GM23338 (cell line): ENCODE measurements around the gene ITGA1. TPM values are rescaled to one million over a fixed set of nuclear protein-coding genes. Genes with fewer than 3 reads are reported as not detected.
"Not testable (repeated sequence)": the region's sequence is repeated elsewhere in the genome, so short reads cannot be mapped to it uniquely, and the experiment has no call there.

Experiments
- ATAC-seq: fragments of 200-7000 bp; cut with Tn5 transposase; 3 replicates; pipeline ENCODE4 v1.9.1; 2020
- DNase-seq: peaks from one replicate; pipeline ENCODE4 v3.0.0-alpha.2; 2015; ENCODE audit warnings: low spot score
- H2AFZ ChIP-seq: fragments of 200-600 bp; sonication (generic); 2 replicates; pipeline ENCODE4 v1.8.0; 2016; ENCODE audit warnings: antibody characterized with exemption, mild to moderate bottlenecking, moderate library complexity
- H3F3A ChIP-seq: fragments of 200-600 bp; sonication (generic); replicated peaks from 2 replicates; pipeline ENCODE4 v1.8.0; 2017; ENCODE audit warnings: antibody characterized with exemption, mixed run types, low read depth
- H3K27ac ChIP-seq: fragments of 200-600 bp; sonication (generic); 2 replicates; pipeline ENCODE4 v1.6.1; 2016; ENCODE audit warnings: low read depth
- H3K27me3 ChIP-seq: fragments of 200-600 bp; sonication (generic); 2 replicates; pipeline ENCODE4 v1.8.0; 2016; ENCODE audit warnings: mild to moderate bottlenecking, mixed run types, moderate library complexity; ENCODE audit not compliant: insufficient read depth
- H3K36me3 ChIP-seq: fragments of 200-600 bp; sonication (generic); 2 replicates; pipeline ENCODE4 v1.8.0; 2016; ENCODE audit warnings: mild to moderate bottlenecking; ENCODE audit not compliant: insufficient read depth
- H3K4me1 ChIP-seq: fragments of 200-600 bp; sonication (generic); 2 replicates; pipeline ENCODE4 v1.8.0; 2016; ENCODE audit warnings: mild to moderate bottlenecking, moderate library complexity; ENCODE audit not compliant: insufficient read depth
- H3K4me2 ChIP-seq: fragments of 200-600 bp; sonication (generic); 2 replicates; pipeline ENCODE4 v1.7.1; 2017; ENCODE audit warnings: mixed run types
- H3K4me3 ChIP-seq: fragments of 200-600 bp; sonication (generic); 2 replicates; pipeline ENCODE4 v1.6.1; 2016; ENCODE audit warnings: mixed run types
- H3K79me2 ChIP-seq: fragments of 200-600 bp; sonication (generic); replicated peaks from 2 replicates; pipeline ENCODE4 v1.8.0; 2017; ENCODE audit warnings: mild to moderate bottlenecking; ENCODE audit not compliant: insufficient read depth
- H3K9me2 ChIP-seq: fragments of 200-600 bp; sonication (generic); 2 replicates; pipeline ENCODE4 v1.8.0; 2017; ENCODE audit not compliant: insufficient read depth
- H4K20me1 ChIP-seq: fragments of 200-600 bp; sonication (generic); replicated peaks from 2 replicates; pipeline ENCODE4 v1.8.0; 2017; ENCODE audit warnings: mild to moderate bottlenecking; ENCODE audit not compliant: insufficient read depth
- H3K27ac Mint-ChIP-seq: 2 replicates; pipeline ENCODE4 v1.8.0; 2020; ENCODE audit warnings: inconsistent platforms, mild to moderate bottlenecking, moderate library complexity, mixed read lengths
- H3K27me3 Mint-ChIP-seq: 3 replicates; pipeline ENCODE4 v1.8.0; 2022; ENCODE audit warnings: low read depth, mild to moderate bottlenecking, moderate library complexity, mixed read lengths, inconsistent platforms; ENCODE audit not compliant: insufficient read depth, poor library complexity
- H3K36me3 Mint-ChIP-seq: 3 replicates; pipeline ENCODE4 v1.8.0; 2021; ENCODE audit warnings: low read depth, mild to moderate bottlenecking, inconsistent platforms, moderate library complexity, mixed read lengths
- H3K4me1 Mint-ChIP-seq: 3 replicates; pipeline ENCODE4 v1.8.0; 2020; ENCODE audit warnings: mild to moderate bottlenecking, inconsistent platforms, mixed read lengths
- H3K4me3 Mint-ChIP-seq: 3 replicates; pipeline ENCODE4 v1.8.0; 2021; ENCODE audit warnings: moderate library complexity, mild to moderate bottlenecking, inconsistent platforms, mixed read lengths
- H3K9me3 Mint-ChIP-seq: 3 replicates; pipeline ENCODE4 v1.8.0; 2020; ENCODE audit warnings: moderate library complexity, mild to moderate bottlenecking, inconsistent platforms, mixed read lengths
- CREB1 ChIP-seq: fragments of 250-450 bp; sonication (Bioruptor Pico); IDR thresholded peaks from 2 replicates; pipeline ENCODE4 v1.5.0; 2020; ENCODE audit warnings: low read depth, mild to moderate bottlenecking, moderate library complexity
- EZH2 ChIP-seq: fragments of 200-600 bp; sonication (generic); IDR thresholded peaks from one replicate; pipeline ENCODE4 v1.8.0; 2017; ENCODE audit warnings: antibody characterized with exemption, mild to moderate bottlenecking, low read depth; ENCODE audit not compliant: unreplicated experiment
- JUNB ChIP-seq: IDR thresholded peaks from one replicate; pipeline ENCODE4 v1.6.1; 2016; ENCODE audit warnings: antibody characterized with exemption; ENCODE audit not compliant: unreplicated experiment
- NANOG ChIP-seq: IDR thresholded peaks from 2 replicates; pipeline ENCODE4 v1.6.1; 2016; ENCODE audit warnings: antibody characterized with exemption, borderline replicate concordance
- POLR2AphosphoS5 ChIP-seq: IDR thresholded peaks from 2 replicates; pipeline ENCODE4 v1.6.1; 2016; ENCODE audit warnings: antibody characterized with exemption, low read depth
- REST ChIP-seq: IDR thresholded peaks from one replicate; pipeline ENCODE4 v1.6.1; 2018; ENCODE audit warnings: antibody characterized with exemption; ENCODE audit not compliant: unreplicated experiment
- STAT1 ChIP-seq: IDR thresholded peaks from one replicate; pipeline ENCODE4 v1.6.1; 2016; ENCODE audit warnings: antibody characterized with exemption; ENCODE audit not compliant: unreplicated experiment
- ZNF114 ChIP-seq: fragments of 250-450 bp; sonication (Bioruptor Pico); IDR thresholded peaks from 2 replicates; pipeline ENCODE4 v1.5.0; 2020; ENCODE audit warnings: mild to moderate bottlenecking, moderate library complexity
- ZNF331 ChIP-seq: fragments of 250-450 bp; sonication (Bioruptor Pico); IDR thresholded peaks from 2 replicates; pipeline ENCODE4 v1.5.0; 2020; ENCODE audit warnings: low read depth, mild to moderate bottlenecking, moderate library complexity
- polyA plus RNA-seq: library from polyadenylated mRNA; unstranded; fragments of >200 nt; fragmentation: Nextera tagmentation; extraction: Ambion mirVana; gene quantifications from 2 replicates; pipeline ENCODE4 v1.2.1, GENCODE V29; 2016
- total RNA-seq: library from RNA; depleted of rRNA; stranded (reverse); fragments of >200 nt; shearing (Covaris generic); gene quantifications from 2 replicates; pipeline ENCODE4 v1.2.3, GENCODE V29; 2014
- TF ChIP-seq, protein P1 (sequence below): fragments of 250-450 bp; sonication (Bioruptor Pico); IDR thresholded peaks from 2 replicates; pipeline ENCODE4 v1.5.0; 2020; ENCODE audit warnings: mild to moderate bottlenecking, moderate library complexity
- TF ChIP-seq, protein P2 (sequence below): IDR thresholded peaks from 2 replicates; pipeline ENCODE4 v1.6.1; 2016; ENCODE audit warnings: antibody characterized with exemption

Gene ITGA1
- total and polyA plus RNA-seq, 2 experiments from 2014 or later, result 1.8 to 4.9 TPM

DNA sequence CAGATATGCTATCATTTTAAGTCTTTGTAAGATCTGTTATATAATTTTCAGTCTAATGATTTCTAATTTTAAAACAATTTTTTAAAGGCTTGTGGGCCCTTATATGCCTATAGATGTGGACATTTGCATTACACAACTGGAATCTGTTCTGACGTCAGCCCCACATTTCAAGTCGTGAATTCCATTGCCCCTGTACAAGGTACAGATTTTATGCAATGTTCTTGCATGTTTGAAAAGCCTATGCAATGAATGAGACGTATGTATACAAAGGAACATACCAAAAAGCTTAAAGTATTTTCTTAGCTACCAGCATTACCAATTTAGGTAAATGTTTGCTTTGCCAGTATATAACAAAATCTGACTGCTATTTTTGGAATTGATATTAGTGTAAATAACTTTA is 77.2 kb downstream of the ITGA1 start (continued):
- TF ChIP-seq, protein P1, sequence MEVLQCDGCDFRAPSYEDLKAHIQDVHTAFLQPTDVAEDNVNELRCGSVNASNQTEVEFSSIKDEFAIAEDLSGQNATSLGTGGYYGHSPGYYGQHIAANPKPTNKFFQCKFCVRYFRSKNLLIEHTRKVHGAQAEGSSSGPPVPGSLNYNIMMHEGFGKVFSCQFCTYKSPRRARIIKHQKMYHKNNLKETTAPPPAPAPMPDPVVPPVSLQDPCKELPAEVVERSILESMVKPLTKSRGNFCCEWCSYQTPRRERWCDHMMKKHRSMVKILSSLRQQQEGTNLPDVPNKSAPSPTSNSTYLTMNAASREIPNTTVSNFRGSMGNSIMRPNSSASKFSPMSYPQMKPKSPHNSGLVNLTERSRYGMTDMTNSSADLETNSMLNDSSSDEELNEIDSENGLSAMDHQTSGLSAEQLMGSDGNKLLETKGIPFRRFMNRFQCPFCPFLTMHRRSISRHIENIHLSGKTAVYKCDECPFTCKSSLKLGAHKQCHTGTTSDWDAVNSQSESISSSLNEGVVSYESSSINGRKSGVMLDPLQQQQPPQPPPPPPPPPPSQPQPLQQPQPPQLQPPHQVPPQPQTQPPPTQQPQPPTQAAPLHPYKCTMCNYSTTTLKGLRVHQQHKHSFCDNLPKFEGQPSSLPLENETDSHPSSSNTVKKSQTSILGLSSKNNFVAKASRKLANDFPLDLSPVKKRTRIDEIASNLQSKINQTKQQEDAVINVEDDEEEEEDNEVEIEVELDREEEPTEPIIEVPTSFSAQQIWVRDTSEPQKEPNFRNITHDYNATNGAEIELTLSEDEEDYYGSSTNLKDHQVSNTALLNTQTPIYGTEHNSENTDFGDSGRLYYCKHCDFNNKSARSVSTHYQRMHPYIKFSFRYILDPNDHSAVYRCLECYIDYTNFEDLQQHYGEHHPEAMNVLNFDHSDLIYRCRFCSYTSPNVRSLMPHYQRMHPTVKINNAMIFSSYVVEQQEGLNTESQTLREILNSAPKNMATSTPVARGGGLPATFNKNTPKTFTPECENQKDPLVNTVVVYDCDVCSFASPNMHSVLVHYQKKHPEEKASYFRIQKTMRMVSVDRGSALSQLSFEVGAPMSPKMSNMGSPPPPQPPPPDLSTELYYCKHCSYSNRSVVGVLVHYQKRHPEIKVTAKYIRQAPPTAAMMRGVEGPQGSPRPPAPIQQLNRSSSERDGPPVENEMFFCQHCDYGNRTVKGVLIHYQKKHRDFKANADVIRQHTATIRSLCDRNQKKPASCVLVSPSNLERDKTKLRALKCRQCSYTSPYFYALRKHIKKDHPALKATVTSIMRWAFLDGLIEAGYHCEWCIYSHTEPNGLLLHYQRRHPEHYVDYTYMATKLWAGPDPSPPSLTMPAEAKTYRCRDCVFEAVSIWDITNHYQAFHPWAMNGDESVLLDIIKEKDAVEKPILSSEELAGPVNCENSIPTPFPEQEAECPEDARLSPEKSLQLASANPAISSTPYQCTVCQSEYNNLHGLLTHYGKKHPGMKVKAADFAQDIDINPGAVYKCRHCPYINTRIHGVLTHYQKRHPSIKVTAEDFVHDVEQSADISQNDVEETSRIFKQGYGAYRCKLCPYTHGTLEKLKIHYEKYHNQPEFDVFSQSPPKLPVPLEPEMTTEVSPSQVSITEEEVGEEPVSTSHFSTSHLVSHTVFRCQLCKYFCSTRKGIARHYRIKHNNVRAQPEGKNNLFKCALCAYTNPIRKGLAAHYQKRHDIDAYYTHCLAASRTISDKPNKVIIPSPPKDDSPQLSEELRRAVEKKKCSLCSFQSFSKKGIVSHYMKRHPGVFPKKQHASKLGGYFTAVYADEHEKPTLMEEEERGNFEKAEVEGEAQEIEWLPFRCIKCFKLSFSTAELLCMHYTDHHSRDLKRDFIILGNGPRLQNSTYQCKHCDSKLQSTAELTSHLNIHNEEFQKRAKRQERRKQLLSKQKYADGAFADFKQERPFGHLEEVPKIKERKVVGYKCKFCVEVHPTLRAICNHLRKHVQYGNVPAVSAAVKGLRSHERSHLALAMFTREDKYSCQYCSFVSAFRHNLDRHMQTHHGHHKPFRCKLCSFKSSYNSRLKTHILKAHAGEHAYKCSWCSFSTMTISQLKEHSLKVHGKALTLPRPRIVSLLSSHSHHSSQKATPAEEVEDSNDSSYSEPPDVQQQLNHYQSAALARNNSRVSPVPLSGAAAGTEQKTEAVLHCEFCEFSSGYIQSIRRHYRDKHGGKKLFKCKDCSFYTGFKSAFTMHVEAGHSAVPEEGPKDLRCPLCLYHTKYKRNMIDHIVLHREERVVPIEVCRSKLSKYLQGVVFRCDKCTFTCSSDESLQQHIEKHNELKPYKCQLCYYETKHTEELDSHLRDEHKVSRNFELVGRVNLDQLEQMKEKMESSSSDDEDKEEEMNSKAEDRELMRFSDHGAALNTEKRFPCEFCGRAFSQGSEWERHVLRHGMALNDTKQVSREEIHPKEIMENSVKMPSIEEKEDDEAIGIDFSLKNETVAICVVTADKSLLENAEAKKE (CRISPR knock-in tag), result no peak
- TF ChIP-seq STAT1 (no peak), NANOG (no peak)

DNA sequence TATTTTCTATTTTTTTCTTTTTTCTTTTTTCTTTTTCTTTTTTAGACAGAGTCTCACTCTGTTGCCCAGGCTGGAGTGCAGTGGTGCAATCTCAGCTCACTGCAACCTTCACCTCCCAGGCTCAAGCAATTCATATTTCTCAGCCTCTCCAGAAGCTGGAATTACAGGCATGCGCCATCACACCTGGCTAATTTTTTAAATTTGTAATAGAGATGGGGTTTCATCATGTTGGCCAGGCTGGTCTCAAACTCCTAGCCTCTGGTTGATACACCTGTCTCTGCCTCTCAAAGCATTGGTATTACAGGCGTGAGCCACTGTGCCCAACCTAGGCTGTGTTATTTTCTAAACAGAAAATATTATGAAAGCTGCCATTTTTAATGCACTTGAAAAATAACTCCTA is 78.3 kb downstream of the ITGA1 start:
- not testable (repeated sequence) for H3K27ac ChIP-seq, H3K36me3 ChIP-seq, H3K4me1 Mint-ChIP-seq, H3K36me3 Mint-ChIP-seq, H3K9me2 ChIP-seq, H3K4me2 ChIP-seq, H3K9me3 Mint-ChIP-seq, H3K27ac Mint-ChIP-seq, H3K79me2 ChIP-seq, H3F3A ChIP-seq, H2AFZ ChIP-seq, H3K4me1 ChIP-seq, H3K27me3 Mint-ChIP-seq, H4K20me1 ChIP-seq, H3K4me3 ChIP-seq, DNase-seq, H3K27me3 ChIP-seq, ATAC-seq, H3K4me3 Mint-ChIP-seq

DNA sequence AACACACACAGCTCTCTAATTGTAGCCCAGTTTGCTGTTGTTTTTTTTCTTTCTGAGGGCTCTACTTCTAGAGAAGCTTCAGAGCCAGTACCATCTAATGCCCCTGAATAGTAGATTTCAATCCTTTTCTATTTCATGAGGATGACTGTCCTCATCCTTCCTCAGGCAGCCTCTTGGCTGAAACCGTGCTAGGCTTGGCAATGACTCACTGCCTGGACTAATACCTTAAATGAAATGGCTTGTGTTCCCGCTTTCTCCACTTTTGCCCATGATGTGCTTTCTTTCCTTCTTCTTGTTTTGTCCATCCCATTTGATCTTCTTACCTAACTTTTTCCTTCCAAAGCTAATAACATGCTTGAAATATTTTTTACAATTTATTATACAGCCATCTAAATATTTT is 80.1 kb downstream of the ITGA1 start:
- Mint-ChIP-seq H3K27me3 (peaks cover 2% of the 10 kb centered on the region), H3K4me1 (no peaks in the 10 kb centered on the region; the same call in 2 of the 3 replicates), H3K4me3 (no peak overlapping the region), H3K9me3 (no peaks in the 10 kb centered on the region), H3K36me3 (no peaks in the 10 kb centered on the region), H3K27ac (no peak overlapping the region)
- Histone ChIP-seq H4K20me1 (no peaks in the 10 kb centered on the region), H3K4me2 (no peak overlapping the region), H3K4me1 (no peaks in the 10 kb centered on the region), H3K9me2 (no peaks in the 10 kb centered on the region), H3K4me3 (no peak overlapping the region), H2AFZ (no peak overlapping the region), H3F3A (no peaks in the 10 kb centered on the region), H3K27ac (no peak overlapping the region), H3K36me3 (no peaks in the 10 kb centered on the region), H3K79me2 (no peaks in the 10 kb centered on the region), H3K27me3 (no peaks in the 10 kb centered on the region)
- no peak for TF ChIP-seq CREB1 (CRISPR knock-in tag)
- no peak for TF ChIP-seq POLR2AphosphoS5
- TF ChIP-seq JUNB, result no peak
- TF ChIP-seq, protein P2, sequence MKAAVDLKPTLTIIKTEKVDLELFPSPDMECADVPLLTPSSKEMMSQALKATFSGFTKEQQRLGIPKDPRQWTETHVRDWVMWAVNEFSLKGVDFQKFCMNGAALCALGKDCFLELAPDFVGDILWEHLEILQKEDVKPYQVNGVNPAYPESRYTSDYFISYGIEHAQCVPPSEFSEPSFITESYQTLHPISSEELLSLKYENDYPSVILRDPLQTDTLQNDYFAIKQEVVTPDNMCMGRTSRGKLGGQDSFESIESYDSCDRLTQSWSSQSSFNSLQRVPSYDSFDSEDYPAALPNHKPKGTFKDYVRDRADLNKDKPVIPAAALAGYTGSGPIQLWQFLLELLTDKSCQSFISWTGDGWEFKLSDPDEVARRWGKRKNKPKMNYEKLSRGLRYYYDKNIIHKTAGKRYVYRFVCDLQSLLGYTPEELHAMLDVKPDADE, result no peak
- TF ChIP-seq REST, result no peak
- no peak for TF ChIP-seq ZNF331 (CRISPR knock-in tag)
- TF ChIP-seq ZNF114 (CRISPR knock-in tag), result no peak
- no peak for TF ChIP-seq EZH2
- no peak for ATAC-seq
- no peak for DNase-seq
